Stimulated activated naive B cell treated with anti-CD40 and anti-IgM and Interleukin-4, amounts not matched to agents 10 μg/mL and 1 μg/mL and 100 μg/mL, for 72 hours (primary cell): ENCODE measurements around the gene STING1.
A peak's percentile ranks its signal among the peaks of the same experiment; 100 is the strongest.
"Not testable (repeated sequence)": the region's sequence is repeated elsewhere in the genome, so short reads cannot be mapped to it uniquely, and the experiment has no call there.

Experiments used
- ATAC-seq, 2 donors: fragments of 150-1000 bp; cut with Tn5 transposase; replicated peaks; 2 replicates each; pipeline ENCODE4 v1.10.0; 2021; ENCODE audit warnings: moderate library complexity in 1 of 2
- DNase-seq: peaks from one replicate; pipeline ENCODE4 v3.0.0; 2021
- H3K27ac Mint-ChIP-seq: one replicate; pipeline ENCODE4 v1.8.0; 2022; ENCODE audit warnings: mild to moderate bottlenecking, mixed read lengths
- H3K27me3 Mint-ChIP-seq, 2 donors: one replicate each; pipeline ENCODE4 v1.8.0; 2022; ENCODE audit warnings: mixed read lengths in 2 of 2
- H3K36me3 Mint-ChIP-seq, 2 donors: one replicate each; pipeline ENCODE4 v1.8.0; 2022; ENCODE audit warnings: mixed read lengths in 2 of 2, mild to moderate bottlenecking in 1 of 2
- H3K4me1 Mint-ChIP-seq, 2 donors: one replicate each; pipeline ENCODE4 v1.8.0; 2022; ENCODE audit warnings: mixed read lengths in 2 of 2, mild to moderate bottlenecking in 1 of 2
- H3K4me3 Mint-ChIP-seq, 2 donors: one replicate each; pipeline ENCODE4 v1.8.0; 2022; ENCODE audit warnings: mild to moderate bottlenecking in 2 of 2, mixed read lengths in 2 of 2, moderate library complexity in 1 of 2
- H3K9me3 Mint-ChIP-seq, 2 donors: one replicate each; pipeline ENCODE4 v1.8.0; 2022; ENCODE audit warnings: mixed read lengths in 2 of 2, mild to moderate bottlenecking in 1 of 2

The STING1 gene

DNA sequence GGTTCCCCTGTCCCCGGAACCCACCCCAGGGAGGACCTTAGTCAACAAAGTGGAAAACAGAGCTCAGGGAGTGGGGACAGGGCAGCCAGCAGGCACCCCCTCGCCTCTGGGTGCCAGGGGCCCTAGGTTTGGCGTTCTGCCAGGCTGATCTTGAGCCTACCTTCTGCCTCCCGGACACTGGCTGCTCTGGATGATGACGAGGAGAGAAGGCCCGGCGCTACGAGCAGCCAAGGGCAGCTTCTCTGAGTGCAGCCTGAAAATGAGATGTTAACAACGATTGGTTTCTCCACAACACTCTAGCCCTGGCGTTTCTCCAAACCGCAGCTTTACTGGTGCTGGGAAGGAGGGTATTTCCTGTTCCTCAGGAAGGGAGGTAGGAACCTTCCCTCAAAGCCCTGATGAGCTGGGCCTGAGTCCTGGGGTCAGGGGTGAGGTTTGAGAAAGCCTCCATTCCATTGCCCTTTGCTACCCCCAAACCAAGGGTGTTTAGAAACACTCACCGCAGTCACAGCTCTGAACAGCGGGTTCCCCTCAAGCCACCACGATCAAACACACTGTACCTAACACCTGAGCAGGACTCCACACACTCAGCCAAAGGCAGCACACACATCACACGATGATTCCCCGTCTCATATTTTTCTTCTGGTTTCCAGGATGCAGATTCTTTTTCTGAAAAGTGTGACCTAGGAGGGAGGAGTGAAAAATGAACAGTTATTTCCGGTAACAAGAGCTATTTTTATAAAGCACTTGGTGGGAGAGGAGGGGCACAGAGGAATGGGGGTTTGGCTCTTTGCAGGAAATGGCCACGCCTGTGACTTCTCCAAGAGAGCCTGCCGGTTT is at the start of gene STING1:
STING1 (minus strand) TSS at position 709 of the 840 bp plus-strand sequence. CDS start 1,054 bp downstream, outside the sequence.
- Mint-ChIP-seq H3K4me3 (peak within 1 kb of the TSS; percentile 41 to 71), H3K36me3 (no peaks in the 10 kb centered on the region), H3K4me1 (peaks cover 16 to 20% of the 10 kb centered on the region in 2 donors), H3K9me3 (no peaks in the 10 kb centered on the region), H3K27ac (peak within 1 kb of the TSS; percentile 83), H3K27me3 (peaks cover 0 to 5% of the 10 kb centered on the region in 2 donors)
- peak; percentile 73 for ATAC-seq
- DNase-seq: peak; percentile 17

DNA sequence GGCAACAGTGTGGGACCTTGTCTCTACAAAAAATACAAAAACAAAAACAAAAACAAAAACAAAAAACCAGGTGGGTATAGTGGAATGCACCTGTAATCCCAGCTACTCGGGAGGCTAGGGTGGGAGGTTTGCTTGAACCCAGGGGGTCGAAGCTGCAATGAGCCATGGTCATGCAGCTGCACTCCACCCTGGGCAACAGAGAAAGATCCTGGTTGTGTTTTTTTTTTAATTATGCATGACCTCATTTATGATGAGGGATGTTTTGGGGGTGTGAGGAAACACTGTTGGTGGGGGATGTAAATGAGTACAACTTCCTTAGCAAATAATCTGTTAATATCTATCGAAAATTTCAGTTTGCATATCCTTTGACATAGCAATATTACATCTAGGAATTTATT is 49.2 kb upstream of the STING1 start:
- DNase-seq (no peak), ATAC-seq (no peak)
- Mint-ChIP-seq H3K36me3 (peaks cover 5 to 12% of the 10 kb centered on the region in 2 donors), H3K27ac (no peak overlapping the region), H3K4me3 (no peak overlapping the region), H3K27me3 (no peaks in the 10 kb centered on the region), H3K4me1 (peaks cover 6 to 16% of the 10 kb centered on the region in 2 donors), H3K9me3 (peaks cover 1 to 3% of the 10 kb centered on the region in 2 donors)

DNA sequence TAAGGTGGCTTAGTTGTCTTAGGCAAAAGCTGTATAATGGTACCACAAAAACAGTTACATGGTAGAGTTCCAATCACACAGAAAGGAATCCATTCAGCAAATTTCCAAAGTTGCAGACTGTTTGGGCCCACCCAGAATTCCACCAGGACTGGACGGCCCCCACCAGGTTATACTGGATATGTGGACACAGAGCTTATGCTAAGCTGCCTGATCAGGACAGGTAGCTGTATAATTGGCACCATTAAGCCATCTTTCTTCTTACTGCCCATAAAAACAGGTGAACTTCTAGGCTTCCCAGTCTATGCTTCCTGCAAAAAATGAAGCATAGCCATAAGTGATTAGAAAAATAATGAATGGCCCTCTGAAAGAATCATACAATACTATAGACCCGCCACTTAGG is 47.5 kb upstream of the STING1 start:
- Mint-ChIP-seq H3K4me1 (peaks cover 19 to 33% of the 10 kb centered on the region in 2 donors), H3K36me3 (peaks cover 7 to 15% of the 10 kb centered on the region in 2 donors)
- not testable (repeated sequence) for H3K4me3 Mint-ChIP-seq, H3K27ac Mint-ChIP-seq, DNase-seq, H3K27me3 Mint-ChIP-seq, H3K9me3 Mint-ChIP-seq, ATAC-seq

DNA sequence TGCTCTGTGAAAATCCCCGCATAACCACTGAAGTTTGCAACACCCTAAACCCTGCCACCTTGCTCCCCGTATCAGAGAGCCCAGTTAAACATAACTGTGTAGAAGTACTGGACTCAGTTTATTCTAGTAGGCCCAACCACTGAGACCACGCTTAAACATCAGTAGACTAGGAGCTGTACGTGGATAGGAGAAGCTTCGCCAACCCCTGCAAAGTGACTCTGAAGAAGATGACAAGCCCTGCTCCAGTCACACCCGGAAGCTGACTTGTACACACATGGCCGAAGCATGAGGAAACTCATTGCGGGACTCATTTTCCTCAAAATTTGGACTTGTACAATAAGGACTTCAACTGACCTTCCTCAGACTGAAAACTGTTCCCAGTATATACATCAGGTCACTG is 46.1 kb upstream of the STING1 start:
- H3K27ac Mint-ChIP-seq, ATAC-seq: not testable (repeated sequence)

DNA sequence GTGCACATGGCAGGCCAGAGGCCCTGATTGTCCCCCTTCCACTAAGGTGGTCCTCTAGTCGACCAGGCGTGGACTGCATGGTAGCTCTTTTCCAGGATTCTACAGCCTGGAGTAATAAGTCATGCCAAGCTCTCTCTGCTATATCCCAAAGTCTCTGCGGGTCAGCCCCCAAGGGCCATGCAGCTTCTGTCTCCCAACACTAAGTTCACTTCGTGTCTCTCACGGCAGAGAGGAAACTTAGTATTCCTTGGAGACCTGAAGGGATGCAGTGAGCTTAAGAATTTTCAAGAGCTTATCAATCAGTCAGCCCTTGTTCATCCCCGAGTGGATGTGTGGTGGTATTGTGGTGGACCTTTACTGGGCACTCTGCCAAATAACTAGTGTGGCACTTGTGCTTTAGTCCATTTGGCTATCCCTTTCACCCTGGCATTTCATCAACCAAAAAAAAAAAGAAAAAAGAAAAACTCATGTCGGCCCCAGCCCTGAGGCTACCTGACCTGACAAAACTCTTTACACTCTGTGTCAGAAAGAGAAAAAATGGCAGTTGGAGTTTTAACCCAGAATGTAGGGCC is 45.4 kb upstream of the STING1 start:
- H3K27ac Mint-ChIP-seq, ATAC-seq, H3K9me3 Mint-ChIP-seq, H3K27me3 Mint-ChIP-seq, DNase-seq: not testable (repeated sequence)
- Mint-ChIP-seq H3K4me3 (peak overlapping the region; percentile 67 to 74), H3K4me1 (peaks cover 34 to 53% of the 10 kb centered on the region in 2 donors), H3K36me3 (peaks cover 7 to 15% of the 10 kb centered on the region in 2 donors)

More for the DNA sequence above, 46.1 kb upstream of the STING1 start:
- H3K9me3 Mint-ChIP-seq, DNase-seq, H3K27me3 Mint-ChIP-seq: not testable (repeated sequence)
- H3K4me1 Mint-ChIP-seq: peaks cover 28 to 47% of the 10 kb centered on the region in 2 donors
- H3K4me3 Mint-ChIP-seq: peak overlapping the region; percentile 11 to 74
- H3K36me3 Mint-ChIP-seq: peaks cover 7 to 15% of the 10 kb centered on the region in 2 donors

DNA sequence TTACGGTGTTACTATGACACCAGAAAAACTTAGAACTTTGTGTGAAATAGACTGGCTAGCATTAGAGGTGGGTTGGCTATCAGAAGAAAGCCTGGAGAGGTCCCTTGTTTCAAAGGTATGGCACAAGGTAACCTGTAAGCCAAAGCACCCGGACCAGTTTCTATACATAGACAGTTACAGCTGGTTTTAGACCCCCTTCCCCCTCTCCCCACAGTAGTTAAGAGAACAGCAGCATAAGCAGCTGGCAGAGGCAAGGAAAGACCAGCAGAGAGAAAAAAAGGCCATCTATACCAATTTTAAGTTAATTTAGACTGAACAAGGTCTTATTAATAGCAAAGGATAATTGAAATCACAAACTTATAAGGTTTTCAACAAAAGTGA is 44.5 kb upstream of the STING1 start:
- peaks cover 34 to 53% of the 10 kb centered on the region in 2 donors for H3K4me1 Mint-ChIP-seq
- H3K36me3 Mint-ChIP-seq: peaks cover 7 to 15% of the 10 kb centered on the region in 2 donors
- peak overlapping the region; percentile 93 for H3K27ac Mint-ChIP-seq
- not testable (repeated sequence) for ATAC-seq, H3K9me3 Mint-ChIP-seq, H3K27me3 Mint-ChIP-seq, DNase-seq
- peak overlapping the region; percentile 79 to 84 for H3K4me3 Mint-ChIP-seq

DNA sequence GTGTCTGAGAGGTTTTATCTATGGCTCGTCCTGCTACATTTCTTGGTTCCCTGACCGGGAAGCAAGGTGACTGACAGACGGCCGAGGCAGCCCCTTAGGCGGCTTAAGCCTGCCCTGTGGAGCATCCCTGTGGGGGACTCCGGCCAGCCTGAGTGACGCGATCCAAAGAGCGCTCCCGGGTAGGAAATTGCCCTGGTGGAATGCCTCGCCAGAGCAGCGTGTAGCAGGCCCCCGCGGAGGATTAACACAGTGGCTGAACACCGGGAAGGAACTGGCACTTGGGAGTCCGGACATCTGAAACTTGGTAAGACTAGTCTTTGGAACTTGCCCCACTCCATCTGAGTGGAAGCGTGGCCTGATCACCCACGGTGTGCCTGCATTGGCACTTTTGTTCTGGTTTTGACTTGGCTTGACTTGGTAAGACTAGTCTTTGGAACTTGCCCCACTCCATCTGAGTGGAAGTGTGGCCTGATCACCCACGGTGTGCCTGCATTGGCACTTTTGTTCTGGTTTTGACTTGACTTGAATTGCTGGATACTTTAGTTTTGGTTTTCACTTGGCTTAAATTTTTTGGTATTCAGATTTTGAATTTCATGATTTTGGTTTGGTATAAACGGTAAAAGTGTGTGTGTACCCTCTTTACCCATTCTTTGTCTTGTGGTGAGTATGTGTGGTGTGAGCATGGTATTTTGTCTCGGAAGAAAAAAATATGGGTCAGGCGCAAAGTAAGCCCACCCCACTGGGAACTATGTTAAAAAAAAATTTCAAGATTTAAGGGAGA is 43.9 kb upstream of the STING1 start:
- DNase-seq, ATAC-seq, H3K27me3 Mint-ChIP-seq, H3K9me3 Mint-ChIP-seq: not testable (repeated sequence)
- peaks cover 7 to 15% of the 10 kb centered on the region in 2 donors for H3K36me3 Mint-ChIP-seq
- H3K27ac Mint-ChIP-seq: peak overlapping the region; percentile 93
- H3K4me1 Mint-ChIP-seq: peaks cover 34 to 53% of the 10 kb centered on the region in 2 donors
- H3K4me3 Mint-ChIP-seq: peak overlapping the region; percentile 79 to 84

DNA sequence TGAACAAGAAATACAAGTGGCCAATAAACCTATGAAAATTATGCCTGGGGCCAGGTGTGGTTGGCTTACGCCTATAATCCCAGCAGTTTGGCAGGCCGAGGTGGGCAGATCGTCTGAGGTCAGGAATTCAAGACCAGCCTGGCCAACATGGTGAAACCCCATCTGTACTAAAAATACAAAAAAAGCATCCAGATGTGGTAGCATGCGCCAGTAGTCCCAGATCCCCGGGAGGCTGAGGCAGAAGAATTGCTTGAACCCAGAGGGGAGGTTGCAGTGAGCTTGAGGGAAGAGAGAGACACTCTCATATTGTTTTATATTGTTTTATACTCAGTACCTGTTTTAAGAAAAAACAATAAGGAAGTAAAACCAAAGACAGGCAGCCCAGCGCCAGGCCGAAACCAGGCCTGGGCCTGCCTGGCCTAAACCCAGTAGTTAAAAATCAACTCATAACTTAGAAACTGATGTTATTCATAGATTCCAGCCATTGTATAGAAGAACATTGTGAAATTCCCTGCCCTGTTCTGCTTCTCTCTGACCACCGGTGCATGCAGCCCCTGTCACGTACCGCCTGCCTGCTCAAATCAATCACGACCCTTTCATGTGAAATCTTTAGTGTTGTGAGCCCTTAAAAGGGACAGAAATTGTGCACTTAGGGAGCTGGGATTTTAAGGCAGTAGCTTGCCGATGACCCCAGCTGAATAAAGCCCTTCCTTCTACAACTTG is 43.2 kb upstream of the STING1 start:
- peaks cover 34 to 53% of the 10 kb centered on the region in 2 donors for H3K4me1 Mint-ChIP-seq
- peak; percentile 66 to 69 for ATAC-seq
- H3K9me3 Mint-ChIP-seq, H3K36me3 Mint-ChIP-seq, H3K27me3 Mint-ChIP-seq: not testable (repeated sequence)
- H3K27ac Mint-ChIP-seq: peak overlapping the region; percentile 93
- DNase-seq: peak; percentile 65
- peak overlapping the region; percentile 79 to 84 for H3K4me3 Mint-ChIP-seq

DNA sequence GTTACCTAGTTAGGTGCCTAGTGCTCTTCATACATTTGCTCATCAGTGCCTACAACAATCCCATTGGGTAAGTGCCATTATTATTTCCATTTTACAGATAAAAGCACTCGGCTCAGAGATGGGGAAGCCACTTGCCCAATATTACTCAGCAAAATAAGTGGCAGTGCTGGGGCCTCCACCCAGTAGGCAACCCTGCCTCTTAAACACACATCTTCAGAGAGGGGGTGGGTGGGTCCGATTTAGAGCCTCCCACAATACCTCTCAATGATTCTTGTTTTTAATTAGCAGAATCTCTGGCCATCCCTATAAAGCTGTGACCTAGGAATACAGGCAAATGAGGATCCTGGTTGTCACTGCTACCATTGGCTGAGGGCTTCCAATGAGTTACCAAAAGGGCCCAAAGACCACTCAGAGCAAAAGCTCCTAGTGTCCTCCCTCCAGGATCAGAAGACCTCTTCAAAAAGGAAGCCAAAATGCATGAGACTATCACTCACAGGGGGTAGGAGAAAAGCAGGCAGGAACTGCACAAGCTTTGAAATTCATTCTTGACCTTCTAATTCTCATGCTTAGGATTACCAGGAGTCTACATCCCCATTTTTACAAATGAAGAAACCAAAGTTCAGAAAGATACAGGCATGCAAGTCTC is 42.5 kb upstream of the STING1 start:
- H3K4me1 Mint-ChIP-seq: peaks cover 34 to 53% of the 10 kb centered on the region in 2 donors
- peaks cover 2 to 7% of the 10 kb centered on the region in 2 donors for H3K36me3 Mint-ChIP-seq
- ATAC-seq (peak; percentile 81 to 82), DNase-seq (no peak)
- H3K4me3 Mint-ChIP-seq: peak overlapping the region; percentile 79 to 84
- no peaks in the 10 kb centered on the region for H3K9me3 Mint-ChIP-seq
- peak overlapping the region; percentile 93 for H3K27ac Mint-ChIP-seq
- H3K27me3 Mint-ChIP-seq: no peaks in the 10 kb centered on the region

DNA sequence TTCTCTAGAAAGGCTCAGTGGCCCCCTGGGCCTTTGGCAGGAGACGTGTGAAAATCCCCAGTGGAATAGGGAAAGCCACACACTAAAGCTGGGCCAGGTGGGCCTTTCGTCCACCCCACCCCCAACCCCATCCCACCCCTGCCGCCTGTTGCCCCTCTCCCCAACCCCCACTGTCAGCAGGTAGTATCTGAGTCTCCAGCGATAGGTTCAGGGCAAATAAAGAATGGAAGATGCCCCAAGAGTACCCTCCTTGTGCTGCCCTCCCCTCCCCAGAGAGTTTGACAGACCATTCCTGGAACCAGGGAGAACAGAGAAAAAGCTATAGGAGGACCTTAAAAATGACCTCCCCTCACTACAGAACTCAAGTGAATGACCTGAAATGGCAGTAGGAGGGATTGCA is 41.9 kb upstream of the STING1 start:
- peaks cover 2 to 4% of the 10 kb centered on the region in 2 donors for H3K36me3 Mint-ChIP-seq
- ATAC-seq: peak; percentile 7 to 13
- peaks cover 34 to 53% of the 10 kb centered on the region in 2 donors for H3K4me1 Mint-ChIP-seq

DNA sequence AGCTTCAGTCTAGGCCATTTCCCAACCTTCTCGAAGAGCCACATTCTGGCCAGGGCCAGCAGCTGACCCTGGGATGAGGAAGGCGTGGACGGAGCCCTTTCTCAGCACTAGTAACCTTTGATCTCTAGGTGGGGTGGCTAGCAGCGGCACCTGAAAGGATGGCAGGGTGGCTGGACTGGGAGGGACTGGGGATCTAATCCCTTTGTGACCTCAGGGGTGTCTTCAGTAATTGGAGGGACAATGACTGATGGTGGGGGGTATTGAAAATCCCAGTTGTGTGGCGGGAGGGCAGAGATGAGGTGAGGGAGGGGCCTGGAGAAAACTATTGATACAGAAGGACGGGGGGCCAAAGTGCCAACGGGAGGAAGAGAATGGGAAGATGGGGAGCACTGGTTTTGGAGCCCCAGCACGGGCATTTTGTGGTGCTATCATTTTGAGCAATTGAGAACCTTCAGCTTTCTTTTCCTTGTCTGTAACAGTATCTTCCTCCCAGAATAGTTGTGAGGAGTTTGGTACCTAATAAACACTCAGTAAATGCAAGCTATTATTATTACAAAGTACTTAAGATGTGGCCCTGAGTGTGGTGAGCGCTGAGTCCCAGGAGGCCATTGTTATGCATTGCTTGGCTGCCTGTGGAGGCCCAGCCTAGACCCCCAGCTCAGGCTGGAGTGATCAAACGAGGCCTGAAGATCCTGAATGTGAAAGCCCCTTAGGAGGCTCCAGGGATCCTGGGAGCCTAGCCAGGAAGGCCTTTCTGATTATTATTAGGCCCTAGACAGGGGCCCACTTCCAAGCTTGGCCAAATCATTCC is 41.3 kb upstream of the STING1 start:
- ATAC-seq (peak; percentile 36 to 48), DNase-seq (no peak)
- Mint-ChIP-seq H3K4me1 (peaks cover 36 to 56% of the 10 kb centered on the region in 2 donors), H3K9me3 (no peaks in the 10 kb centered on the region), H3K4me3 (peak overlapping the region; percentile 6 to 8), H3K27ac (no peak overlapping the region), H3K27me3 (no peaks in the 10 kb centered on the region), H3K36me3 (peaks cover 2 to 4% of the 10 kb centered on the region in 2 donors)

More for the DNA sequence above, 41.9 kb upstream of the STING1 start:
- Mint-ChIP-seq H3K27ac (peak overlapping the region; percentile 67), H3K27me3 (no peaks in the 10 kb centered on the region), H3K9me3 (no peaks in the 10 kb centered on the region), H3K4me3 (no peak overlapping the region)
- DNase-seq: no peak

DNA sequence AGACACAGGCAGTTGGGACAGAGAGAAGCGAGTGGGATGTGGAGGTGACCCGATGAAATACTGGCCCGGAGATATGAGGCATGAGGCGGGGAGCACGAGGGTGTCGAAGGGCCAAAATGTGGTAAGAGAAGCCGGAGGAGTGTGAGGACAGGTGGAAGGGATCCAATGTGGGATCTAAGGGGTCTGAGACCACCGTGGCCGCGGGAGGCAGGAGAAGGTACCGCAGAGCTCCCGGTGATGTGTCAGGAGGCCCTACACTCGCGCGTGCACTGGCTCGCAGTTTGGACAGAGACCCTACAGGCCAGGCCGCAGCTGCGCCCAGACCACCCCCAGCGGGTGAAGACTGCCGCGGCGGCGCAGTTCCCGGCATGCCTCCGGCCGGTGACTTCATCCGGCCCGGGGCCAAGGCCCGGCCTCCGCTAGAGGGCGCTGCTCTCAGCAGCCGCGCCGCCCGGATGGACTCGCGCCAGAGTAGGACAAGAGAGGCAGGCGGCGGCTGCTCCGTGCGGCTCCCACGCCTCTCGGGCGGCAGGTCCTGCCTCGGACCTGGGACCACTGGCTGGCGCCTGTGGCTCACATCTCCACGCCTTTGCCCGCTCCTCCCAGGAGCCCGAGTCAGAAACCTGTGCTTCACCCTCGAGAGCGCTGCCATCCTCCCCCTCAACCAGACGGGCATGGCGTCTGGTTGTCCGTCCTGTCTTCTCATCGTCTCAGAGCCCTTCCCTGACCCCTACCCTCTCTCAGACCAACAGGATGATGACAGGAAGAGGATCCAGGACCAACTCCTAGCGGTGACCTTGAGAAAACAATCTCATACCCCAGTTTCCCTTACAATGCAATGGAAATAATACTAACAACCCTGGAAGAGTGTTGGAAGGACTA is 35.4 kb upstream of the STING1 start:
- DNase-seq: peak; percentile 87
- H3K27ac Mint-ChIP-seq: peak overlapping the region; percentile 94
- no peaks in the 10 kb centered on the region for H3K27me3 Mint-ChIP-seq
- peak; percentile 95 to 97 for ATAC-seq
- H3K9me3 Mint-ChIP-seq: no peaks in the 10 kb centered on the region
- H3K4me1 Mint-ChIP-seq: peaks cover 22 to 32% of the 10 kb centered on the region in 2 donors
- no peaks in the 10 kb centered on the region for H3K36me3 Mint-ChIP-seq
- H3K4me3 Mint-ChIP-seq: peak overlapping the region; percentile 85 to 86
